ENCODE data around the gene OR14A16.

The OR14A16 gene, protein sequence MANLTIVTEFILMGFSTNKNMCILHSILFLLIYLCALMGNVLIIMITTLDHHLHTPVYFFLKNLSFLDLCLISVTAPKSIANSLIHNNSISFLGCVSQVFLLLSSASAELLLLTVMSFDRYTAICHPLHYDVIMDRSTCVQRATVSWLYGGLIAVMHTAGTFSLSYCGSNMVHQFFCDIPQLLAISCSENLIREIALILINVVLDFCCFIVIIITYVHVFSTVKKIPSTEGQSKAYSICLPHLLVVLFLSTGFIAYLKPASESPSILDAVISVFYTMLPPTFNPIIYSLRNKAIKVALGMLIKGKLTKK

DNA sequence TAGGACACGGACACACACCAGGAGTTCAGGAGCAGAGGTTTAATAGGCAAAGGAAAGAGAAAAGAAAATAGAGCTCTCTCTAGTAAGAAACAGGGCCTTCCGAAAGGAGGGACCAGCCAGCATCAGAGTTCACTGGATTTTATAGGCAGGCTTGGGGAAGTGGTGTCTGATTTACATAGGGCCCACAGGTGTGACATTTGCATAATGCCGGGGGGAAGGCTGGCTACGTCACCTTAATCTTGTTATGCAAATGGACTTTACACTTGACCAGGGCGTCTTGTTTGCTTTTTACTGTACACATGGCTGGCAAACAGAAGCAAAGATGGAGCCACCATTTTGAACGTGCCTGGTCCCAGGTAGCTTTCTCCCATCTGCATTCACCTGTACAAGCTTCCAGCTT, at the start of gene OR14A16:
OR14A16 (minus strand) TSS at position 97 of the 400 bp plus-strand sequence. CDS start 8,390 bp downstream, outside the sequence.
- DNase-seq, result no peak

DNA sequence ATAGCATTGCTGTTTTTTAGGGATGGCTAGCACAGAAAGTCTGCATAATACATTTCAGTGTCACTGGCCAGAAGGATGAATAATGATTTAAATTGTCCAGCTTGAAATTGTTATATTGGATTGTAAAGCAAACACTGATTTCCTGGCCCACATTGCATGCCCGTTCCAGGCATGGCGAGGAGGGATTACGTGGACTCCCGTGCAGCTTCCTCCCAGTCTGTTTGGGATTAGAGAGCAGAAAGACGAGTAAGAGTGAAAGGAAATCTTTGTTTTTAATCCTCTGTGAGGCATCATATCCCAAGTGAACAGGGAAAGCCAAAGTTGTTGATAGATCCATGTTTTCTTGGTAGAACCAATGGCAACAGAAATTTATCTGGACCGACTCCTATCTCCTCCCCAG, 41.5 kb upstream of the OR14A16 start:
- DNase-seq, result no peak

DNA sequence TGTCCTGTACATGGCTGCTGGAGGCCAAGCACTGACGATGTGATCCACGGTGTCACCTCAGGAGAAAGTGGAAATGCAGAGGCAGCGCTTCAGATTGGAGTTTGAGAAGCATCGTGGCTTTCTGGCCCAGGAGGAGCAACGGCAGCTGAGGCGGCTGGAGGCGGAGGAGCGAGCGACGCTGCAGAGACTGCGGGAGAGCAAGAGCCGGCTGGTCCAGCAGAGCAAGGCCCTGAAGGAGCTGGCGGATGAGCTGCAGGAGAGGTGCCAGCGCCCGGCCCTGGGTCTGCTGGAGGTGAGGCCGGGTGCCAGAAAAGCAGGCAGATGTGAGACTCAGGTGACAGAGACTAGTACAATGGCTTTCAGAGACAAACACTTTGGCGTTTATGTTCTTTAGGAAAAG, 40.7 kb upstream of the OR14A16 start:
- no peak for DNase-seq

DNA sequence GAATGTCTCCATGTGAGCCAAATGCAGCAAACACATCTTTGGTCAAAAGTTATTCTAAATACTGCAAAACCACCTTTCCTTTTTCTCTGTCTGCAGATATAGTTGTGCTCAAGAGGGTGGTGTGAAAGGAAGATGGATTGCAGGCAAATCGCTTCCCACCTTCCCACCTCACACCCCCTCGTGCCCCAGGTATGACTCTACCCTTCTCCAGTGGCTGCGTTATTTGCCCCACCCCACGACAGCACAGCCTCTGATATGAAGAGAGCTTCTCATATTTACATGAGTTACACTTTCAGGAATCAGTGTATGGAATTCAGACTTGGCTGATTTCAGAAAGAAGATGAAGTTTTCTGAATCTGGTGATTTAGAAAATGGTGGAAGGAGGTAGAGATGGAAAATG, 38.8 kb upstream of the OR14A16 start:
- no peak for DNase-seq

DNA sequence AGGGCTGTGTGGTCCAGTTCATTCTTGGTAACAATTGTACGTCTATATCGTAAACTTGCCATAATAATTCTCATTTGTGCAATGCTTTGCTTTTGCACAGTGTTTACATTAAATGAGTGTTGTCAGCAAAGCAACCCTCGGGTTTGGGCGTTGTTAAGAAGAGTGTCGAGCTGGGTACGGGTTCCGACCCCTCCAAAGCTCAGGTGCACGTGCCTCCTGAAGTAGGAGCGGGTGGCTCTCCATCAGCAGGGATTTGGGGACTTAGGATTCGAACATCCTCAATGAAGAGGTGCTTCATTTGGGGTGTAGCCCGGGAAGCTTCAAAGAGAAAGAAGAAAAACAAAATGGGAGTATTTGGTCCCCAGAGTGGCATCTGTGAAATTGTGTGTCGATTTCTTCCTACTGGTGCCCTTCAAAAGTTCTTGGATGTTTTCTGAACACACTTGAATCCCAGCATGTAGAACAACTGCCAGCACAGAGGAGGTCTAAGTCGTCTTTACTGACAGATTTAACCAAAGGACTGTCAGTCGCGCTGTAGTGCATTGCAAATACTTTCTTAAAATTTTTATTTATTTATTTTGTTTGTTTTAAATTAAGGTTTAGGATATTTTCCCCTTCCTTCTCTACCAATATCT, 34.2 kb upstream of the OR14A16 start:
- no peak for DNase-seq

DNA sequence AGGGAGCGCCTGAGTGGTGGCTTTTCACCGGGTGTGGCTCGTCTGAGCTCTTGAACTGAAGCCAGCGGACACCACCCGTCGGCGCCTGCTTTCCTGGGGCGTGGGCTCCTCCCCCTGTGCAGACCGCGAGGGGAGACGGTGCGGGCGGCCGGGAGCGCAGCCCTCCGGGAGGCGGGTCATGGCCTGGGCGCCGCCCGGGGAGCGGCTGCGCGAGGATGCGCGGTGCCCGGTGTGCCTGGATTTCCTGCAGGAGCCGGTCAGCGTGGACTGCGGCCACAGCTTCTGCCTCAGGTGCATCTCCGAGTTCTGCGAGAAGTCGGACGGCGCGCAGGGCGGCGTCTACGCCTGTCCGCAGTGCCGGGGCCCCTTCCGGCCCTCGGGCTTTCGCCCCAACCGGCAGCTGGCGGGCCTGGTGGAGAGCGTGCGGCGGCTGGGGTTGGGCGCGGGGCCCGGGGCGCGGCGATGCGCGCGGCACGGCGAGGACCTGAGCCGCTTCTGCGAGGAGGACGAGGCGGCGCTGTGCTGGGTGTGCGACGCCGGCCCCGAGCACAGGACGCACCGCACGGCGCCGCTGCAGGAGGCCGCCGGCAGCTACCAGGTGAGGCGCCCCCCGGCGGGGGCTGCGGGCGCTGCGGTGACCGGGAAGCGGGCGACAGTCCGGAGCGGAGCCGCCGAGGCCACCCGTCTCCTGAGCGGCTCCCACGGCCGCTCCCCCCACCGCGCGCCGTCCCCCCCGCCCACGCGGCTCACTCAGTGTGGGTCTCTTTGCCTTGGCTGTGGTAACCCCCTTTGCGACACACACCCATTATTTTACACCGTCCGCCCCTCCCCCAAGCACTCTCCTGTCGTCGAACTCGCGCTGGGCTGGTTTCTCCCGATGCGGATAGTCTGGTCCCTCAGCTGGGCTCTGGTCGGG, 33.4 kb upstream of the OR14A16 start, which contains the start of gene TRIM58:
TRIM58 (plus strand) TSS at position 119 of the 916 bp plus-strand sequence; CDS start at position 179, 60 bp downstream.
- no peak for DNase-seq

DNA sequence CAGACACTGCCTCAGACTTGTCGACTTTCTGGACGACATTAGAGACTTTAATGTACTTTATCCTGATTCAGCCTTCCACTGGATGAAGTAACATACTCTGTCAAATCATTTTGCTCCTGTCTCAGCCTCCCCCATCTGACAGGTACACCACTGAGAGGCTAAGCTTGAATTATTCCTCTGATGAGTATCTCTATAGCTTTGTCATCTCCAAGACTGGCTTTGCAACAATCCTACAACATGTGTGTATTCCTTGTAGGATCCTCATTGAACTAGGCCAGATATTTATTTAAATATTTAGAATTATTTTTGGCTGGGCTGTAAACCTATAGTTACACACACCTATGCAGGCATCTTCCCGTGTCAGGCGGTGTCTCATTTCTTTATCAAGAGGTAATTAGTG, 32.0 kb upstream of the OR14A16 start:
- DNase-seq, result no peak

DNA sequence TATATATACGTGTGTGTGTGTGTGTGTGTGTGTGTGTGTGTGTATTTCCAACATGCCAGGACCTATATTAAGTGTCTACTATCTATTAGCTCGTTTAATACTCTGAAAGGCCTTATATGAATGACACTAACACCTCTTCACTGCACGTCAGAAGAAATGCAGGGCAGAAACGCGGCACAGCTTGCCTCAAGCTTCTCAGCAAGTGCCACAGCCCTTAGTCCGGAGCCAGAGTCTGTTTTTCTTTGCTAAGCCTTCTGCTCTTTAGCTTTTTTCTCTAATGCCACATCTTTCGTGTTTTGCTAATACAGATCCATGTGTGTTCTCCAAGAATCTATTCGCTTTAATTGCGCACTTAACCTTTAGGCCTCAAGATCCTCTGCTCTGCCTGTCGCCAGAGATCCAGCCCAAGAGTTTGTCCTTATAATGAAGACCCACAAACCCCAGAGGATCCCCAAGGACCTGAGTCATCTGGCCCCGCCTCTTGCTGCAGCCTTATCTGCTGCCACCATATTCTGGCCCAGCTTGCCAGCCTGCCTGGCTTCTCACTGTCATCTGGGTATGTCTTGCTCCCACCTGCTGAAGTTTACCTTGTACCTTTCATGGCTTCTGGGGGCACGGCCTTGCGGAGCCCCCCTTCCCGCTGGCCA, 31.1 kb upstream of the OR14A16 start:
- DNase-seq, result no peak

DNA sequence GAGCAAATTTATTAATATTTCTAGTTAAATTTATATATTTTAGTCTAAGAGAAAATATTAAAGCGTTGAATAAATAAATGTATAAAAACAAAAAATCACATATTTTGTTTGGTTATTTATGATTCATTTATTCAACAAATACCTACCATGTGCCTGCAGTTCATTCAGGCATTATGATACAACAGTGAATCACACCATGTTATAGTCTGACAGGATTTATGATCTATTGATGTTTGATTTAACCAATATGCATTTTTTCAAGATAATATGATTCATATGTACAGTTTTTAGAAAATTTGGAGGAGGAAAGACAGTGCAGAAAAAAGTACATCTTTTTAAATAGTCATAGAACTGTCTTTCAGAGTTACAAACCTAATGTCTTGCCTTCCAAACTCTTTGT, 25.7 kb upstream of the OR14A16 start:
- no peak for DNase-seq

DNA sequence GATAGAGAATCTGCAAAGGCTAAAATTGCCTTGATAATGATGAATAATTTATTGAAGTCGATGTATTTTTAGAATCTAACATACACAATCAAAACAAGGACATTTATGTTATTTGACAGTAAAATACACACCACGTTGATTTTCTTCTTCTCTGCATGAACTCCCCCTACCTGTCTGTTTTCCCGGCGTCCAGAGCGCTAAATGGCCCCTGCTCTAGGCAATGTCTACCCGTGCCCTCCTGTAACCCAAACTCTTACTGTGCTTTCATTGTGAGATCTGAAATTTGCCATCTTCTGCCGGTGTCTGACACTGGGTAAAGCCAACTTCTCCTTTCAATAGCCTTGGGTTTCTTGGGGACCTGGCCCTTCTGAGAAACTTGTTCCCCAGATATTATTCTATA, 24.4 kb upstream of the OR14A16 start:
- DNase-seq, result no peak

DNA sequence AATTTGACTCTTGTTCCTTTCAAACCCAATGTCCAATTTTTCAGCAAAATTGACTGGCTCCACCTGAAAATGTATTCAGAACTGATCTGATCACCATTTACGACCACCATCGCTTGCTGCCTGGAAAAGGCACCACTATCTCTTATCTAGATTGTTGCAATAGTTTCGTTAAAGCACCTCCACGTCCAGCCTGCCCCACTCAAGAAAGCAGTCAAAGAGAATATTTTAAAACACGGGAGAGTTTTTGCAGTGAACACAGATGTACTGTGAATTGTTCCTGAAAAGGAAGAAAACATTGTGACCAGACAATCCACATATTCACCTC, 21.7 kb upstream of the OR14A16 start:
- DNase-seq, result no peak

DNA sequence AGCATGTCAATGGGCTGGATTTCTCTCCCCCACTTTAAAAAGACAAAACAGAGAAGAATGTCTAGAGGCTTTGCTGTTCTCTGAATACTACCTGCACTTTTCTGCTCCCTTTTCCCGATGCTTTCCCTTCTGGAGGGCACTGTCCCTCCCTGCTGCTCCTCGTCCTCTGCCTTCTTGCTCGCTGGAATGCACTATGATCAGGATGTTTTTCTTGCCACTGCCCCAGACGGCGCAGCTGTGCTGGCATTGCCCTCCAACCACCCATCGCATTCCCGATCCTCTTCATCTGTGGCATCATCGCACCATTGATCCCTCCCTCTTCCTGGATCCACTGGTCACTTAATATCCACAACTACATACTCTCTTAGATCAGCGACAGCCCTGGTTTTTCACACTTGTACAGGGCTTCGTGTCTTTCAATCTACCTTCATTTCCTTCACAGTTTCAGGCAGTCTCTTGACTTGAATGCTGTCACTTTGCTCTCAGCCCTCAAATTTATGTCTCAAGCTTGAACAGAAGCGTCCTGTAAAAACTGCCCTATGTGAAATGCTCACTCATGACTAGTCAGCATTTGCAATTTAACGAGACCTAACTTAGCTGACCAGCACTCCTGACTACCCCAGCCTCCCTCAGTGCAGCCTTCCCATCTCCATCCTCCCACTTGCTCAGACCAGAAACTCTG, 21.2 kb upstream of the OR14A16 start:
- no peak for DNase-seq

DNA sequence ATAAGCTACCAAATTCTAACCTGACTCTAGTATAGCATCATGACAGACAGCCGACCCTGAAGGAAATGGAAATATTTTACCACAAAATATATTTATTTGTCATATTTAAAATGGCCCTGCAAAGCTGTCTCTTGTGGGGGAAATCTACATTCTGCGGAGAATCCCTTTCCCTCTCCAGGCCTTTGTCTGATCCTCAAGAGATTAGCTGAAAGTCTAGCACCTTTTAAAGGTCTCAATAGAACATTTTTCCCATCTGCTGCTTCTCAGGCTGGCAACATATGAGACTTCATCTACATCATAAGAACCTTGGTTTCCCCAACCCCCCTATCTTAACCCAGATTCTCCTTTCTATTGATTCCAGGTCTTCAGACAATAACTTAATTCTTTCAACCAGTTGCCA, 19.5 kb upstream of the OR14A16 start:
- DNase-seq, result no peak

DNA sequence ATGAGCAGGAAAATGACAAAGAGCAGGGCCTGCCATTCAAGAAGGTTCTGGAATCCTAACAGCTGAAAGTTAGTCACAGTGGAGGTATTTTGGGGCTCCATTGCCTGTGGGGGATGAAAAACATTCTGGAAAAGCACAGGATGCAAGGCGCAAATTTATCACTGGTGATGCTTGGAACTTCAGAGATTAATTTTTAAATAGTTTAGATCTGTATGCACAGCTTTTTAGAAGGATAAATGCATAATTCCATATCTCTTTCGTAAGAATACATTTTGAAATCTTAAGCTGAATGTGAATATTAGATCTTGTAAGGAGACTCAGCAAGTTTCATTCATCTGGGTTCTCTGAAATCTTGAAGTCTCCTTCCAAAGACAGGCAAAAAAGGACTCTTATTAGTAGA, 17.9 kb upstream of the OR14A16 start, which contains the start of gene OR11L1:
OR11L1 (minus strand) TSS at position 101 of the 400 bp plus-strand sequence; CDS start at position 101, 0 bp downstream.
- no peak for DNase-seq

DNA sequence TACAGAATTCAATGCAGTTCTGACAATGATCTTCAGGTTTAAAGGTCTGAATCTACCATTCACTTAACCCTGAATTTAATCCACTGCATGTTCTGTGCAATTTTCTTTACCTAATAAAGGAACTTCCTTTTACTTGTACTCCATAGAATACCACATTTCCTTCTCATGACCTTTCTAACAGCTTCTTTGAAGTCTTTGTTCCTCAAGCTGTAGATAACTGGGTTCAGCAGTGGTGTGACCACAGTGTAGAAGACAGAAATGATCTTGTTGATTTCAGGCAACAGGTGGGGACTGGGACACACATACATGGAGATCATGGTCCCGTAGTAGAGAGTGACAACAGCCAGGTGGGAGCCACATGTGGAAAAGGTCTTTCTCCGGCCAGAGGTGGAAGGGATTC, 16.9 kb upstream of the OR14A16 start:
- DNase-seq, result no peak

DNA sequence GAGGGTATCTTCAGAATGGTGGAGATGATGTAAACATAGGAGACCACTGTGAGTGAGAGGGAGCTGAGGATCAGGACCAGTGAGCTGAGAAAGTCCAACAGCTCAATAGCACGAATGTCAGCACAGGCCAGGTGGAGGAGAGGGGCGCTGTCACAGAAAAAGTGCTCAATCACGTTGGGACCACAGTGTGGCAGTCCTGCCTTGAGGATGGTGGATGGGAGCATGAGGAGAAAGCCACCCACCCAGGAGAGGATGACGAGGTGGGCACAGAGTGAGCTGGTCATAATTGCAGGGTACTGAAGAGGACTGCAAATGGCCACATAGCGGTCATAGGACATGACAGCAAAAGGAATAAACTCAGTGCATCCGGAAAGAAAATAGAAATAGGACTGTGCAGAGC, 9.7 kb upstream of the OR14A16 start:
- DNase-seq, result no peak

DNA sequence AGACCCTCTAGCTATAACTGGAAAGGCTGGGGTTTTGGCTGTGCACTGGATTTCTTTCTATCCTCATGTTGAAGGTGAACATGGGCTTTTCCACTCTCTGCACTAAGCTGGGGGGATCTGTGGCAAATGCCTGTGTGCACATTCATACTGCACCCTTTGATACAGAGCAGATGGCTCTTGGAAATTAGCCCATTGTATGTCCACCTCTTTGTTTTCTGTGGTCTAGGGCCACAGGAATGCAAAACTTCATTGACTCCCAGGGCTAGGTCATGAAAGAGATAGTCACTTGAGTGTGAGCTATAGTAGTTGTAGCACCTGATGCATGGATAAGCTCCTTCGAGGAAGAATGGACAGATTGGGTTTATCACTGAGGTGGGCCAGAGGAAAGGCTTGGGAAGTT, 5.7 kb upstream of the OR14A16 start:
- DNase-seq, result no peak

DNA sequence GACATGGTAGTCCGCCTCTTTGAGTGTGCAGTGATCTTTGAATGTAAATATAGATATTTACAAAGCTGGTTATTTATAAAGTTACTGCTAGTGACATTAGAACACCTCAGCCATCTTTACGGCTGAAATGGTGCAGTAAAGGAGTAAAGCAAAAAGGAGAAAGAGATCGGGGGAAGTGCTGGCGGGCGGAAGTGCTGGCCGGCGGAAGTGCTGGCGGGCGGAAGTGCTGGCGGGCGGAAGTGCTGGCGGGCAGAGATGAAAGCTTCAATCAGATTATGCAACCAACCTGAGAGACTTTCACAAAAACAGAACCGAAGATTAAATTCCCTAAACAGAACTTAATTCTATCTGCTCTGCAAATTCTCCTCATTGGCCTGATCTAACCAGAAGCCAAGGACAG, 1.4 kb upstream of the OR14A16 start:
- no peak for DNase-seq

DNA sequence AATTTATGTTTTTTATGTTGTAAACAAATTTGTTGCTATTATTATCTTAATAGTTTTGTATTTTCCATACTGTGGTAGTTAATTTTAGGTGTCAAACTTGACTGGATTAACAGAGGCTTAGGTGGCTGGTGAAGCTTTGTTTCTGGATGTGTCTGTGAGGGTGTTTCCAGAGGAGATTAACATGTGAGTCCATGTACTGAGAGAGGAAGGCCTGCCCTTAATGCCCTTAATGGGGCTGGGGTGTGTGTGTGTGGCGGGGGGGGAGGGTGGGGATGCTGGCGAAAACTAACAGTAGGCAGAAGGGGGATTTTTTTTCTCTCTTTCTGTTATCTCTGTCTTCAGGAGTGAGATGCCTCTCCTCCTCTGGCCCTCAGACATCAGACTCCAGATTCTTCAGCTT, 1.9 kb downstream of the OR14A16 start:
- DNase-seq, result no peak

DNA sequence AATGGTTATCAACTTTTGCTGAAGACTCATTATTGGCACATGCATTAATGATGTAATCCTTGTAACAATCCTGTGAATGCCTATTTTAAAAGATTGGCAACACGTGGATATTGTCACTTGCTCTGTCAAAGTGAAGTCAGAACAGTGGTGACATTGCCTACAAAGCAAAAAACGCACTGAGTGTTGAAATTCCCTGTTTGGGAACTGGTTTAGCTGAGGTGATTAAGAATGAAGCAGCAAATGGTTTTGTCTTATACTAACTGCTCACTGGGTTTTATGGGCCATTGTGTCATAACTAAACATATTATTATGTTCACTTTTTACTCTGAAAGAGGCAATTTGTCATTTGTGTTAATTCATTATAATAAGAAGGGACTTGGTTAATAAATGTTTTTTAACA, 11.3 kb downstream of the OR14A16 start:
- DNase-seq, result no peak

DNA sequence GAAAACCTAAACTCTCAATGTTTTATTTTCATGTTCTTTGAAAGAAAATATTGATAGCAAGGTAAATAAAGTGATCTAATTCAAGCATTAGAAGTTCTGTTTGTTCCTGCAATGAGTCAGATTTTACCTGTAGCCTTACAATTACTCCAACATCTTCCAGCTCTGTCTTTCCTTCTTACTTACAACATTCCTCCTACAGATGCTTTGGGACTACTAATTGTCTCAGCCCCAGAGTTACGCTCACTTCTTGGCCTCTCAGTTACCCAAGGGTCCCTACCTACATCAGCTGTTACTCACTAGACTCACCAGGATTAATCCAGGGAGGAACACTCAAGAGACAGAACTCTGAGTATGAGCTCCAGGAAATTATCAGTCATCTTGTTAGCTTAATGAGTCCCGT, 26.4 kb downstream of the OR14A16 start:
- DNase-seq, result no peak

DNA sequence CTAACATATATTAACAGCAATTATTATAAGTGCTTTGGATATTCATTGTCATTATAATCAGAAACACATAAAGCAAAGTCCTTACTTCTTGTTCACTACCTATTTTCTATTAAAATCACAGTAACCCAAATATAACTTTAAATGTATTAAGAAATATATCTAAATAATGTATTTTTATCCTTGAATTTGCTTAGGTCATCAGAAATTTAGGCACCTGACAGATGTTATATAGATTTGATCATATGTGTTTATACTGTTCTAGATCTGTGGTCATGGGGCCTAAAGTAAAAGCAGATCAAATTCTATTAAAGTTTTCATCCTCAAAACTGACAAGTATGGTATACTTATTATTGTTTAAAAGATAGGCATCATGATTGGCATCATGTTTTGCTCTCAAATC, 54.3 kb downstream of the OR14A16 start:
- DNase-seq, result no peak
